SK-N-SH (cell line): Measurements from ENCODE around the gene EPHB2. TPM values are rescaled to one million over a fixed set of nuclear protein-coding genes. Genes with fewer than 3 reads are reported as not detected.

Source experiments
- CTCF ChIA-PET: fragments of 300-600, 350-600 bp; formaldehyde crosslinking; extraction: SDS; loops from one replicate; lab custom pipeline; 2021; lab: Yijun Ruan, JAX
- POLR2A ChIA-PET: fragments of 350-600 bp; sonication (Branson Sonifier 250); formaldehyde crosslinking; extraction: SDS; loops from one replicate; lab custom pipeline; 2020; ENCODE audit warnings: antibody characterized with exemption, inconsistent platforms; lab: Yijun Ruan, JAX
- DNase-seq: peaks from one replicate; pipeline ENCODE4 v3.0.0; 2012
- H2AFZ ChIP-seq: fragments of 200-600 bp; sonication (generic); 2 replicates; pipeline ENCODE4 v1.8.1; 2016; ENCODE audit warnings: antibody characterized with exemption, mild to moderate bottlenecking, low read depth
- H3F3A ChIP-seq: fragments of 200-600 bp; sonication (generic); replicated peaks from 2 replicates; pipeline ENCODE3; 2016; ENCODE audit warnings: antibody characterized with exemption, mild to moderate bottlenecking; ENCODE audit not compliant: insufficient read depth
- H3K27ac ChIP-seq, 2 experiments: fragments of 200-500 bp in 1 of 2; fragments of 200-600 bp in 1 of 2; sonication (Bioruptor generic) in 1 of 2; sonication (generic), shearing (Covaris generic) in 1 of 2; 2 replicates each; pipeline versions ENCODE4 v1.5.1 to v1.6.1; 2014 to 2016; ENCODE audit warnings: low read depth in 2 of 2, inconsistent platforms in 1 of 2, low read length in 1 of 2, mild to moderate bottlenecking in 1 of 2, mixed read lengths in 1 of 2
- H3K27me3 ChIP-seq: fragments of 200-600 bp; sonication (generic), shearing (Covaris generic); 2 replicates; pipeline ENCODE4 v1.6.1; 2016; ENCODE audit warnings: mixed run types; ENCODE audit not compliant: insufficient read depth
- H3K36me3 ChIP-seq, 2 experiments: fragments of 200-500 bp in 1 of 2; fragments of 200-600 bp in 1 of 2; sonication (Bioruptor generic) in 1 of 2; sonication (generic) in 1 of 2; replicated peaks in 1 of 2; 2 replicates each; pipeline versions ENCODE3 to v1.5.1; 2014 to 2016; ENCODE audit warnings: low read length in 1 of 2, mild to moderate bottlenecking in 1 of 2; ENCODE audit not compliant: insufficient read depth in 2 of 2, control insufficient read depth in 1 of 2
- H3K4me1 ChIP-seq, 2 experiments: fragments of 200-500 bp in 1 of 2; fragments of 200-600 bp in 1 of 2; sonication (Bioruptor generic) in 1 of 2; sonication (generic), shearing (Covaris generic) in 1 of 2; 2 replicates each; pipeline versions ENCODE4 v1.5.1 to v1.6.1; 2014 to 2016; ENCODE audit warnings: low read depth in 1 of 2, low read length in 1 of 2, mixed run types in 1 of 2; ENCODE audit not compliant: insufficient read depth in 2 of 2, control insufficient read depth in 1 of 2
- H3K4me2 ChIP-seq: fragments of 200-600 bp; sonication (generic), shearing (Covaris generic); 2 replicates; pipeline ENCODE4 v1.6.1; 2017; ENCODE audit warnings: mixed run types
- H3K4me3 ChIP-seq, 2 experiments: fragments of 200-500 bp in 1 of 2; fragments of 200-600 bp in 1 of 2; sonication (Bioruptor generic) in 1 of 2; sonication (generic), shearing (Covaris generic) in 1 of 2; 2 replicates each; pipeline versions ENCODE4 v1.5.1 to v1.8.1; 2014 to 2016; ENCODE audit warnings: low read depth in 2 of 2, inconsistent platforms in 1 of 2, low read length in 1 of 2, mild to moderate bottlenecking in 1 of 2, mixed read lengths in 1 of 2, moderate library complexity in 1 of 2
- H3K79me2 ChIP-seq: fragments of 200-600 bp; sonication (generic); 2 replicates; pipeline ENCODE4 v1.8.1; 2017; ENCODE audit warnings: mild to moderate bottlenecking; ENCODE audit not compliant: insufficient read depth
- H3K9ac ChIP-seq: fragments of 200-600 bp; sonication (generic); 2 replicates; pipeline ENCODE4 v1.6.1; 2017; ENCODE audit warnings: mixed run types
- H3K9me2 ChIP-seq: fragments of 200-600 bp; sonication (generic); 2 replicates; pipeline ENCODE4 v1.6.1; 2017; ENCODE audit warnings: mixed run types
- H3K9me3 ChIP-seq: fragments of 200-600 bp; sonication (generic); 2 replicates; pipeline ENCODE4 v1.6.1; 2017; ENCODE audit warnings: mixed run types, mild to moderate bottlenecking, moderate library complexity
- H4K20me1 ChIP-seq: fragments of 200-600 bp; sonication (generic); 2 replicates; pipeline ENCODE4 v1.6.1; 2017; ENCODE audit warnings: mild to moderate bottlenecking, mixed run types; ENCODE audit not compliant: insufficient read depth
- EZH2phosphoT487 ChIP-seq: fragments of 200-600 bp; sonication (generic); IDR thresholded peaks from 2 replicates; pipeline ENCODE4 v1.6.1; 2017; ENCODE audit warnings: low read depth, mixed run types, mild to moderate bottlenecking, antibody characterized with exemption, moderate library complexity, borderline replicate concordance
- FOXJ3 ChIP-seq: sonication (generic); formaldehyde crosslinking; IDR thresholded peaks from 2 replicates; pipeline ENCODE4 v1.5.1; 2020; ENCODE audit warnings: mild to moderate bottlenecking, missing genetic modification reagents
- FOXM1 ChIP-seq: IDR thresholded peaks from 2 replicates; pipeline ENCODE4 v1.4.0; 2012; ENCODE audit warnings: low read depth, mild to moderate bottlenecking
- GABPA ChIP-seq: IDR thresholded peaks from 2 replicates; pipeline ENCODE4 v1.4.0; 2012; ENCODE audit warnings: low read depth, mild to moderate bottlenecking
- GATA2 ChIP-seq: sonication (generic); formaldehyde crosslinking; IDR thresholded peaks from 2 replicates; pipeline ENCODE4 v1.5.0; 2020; ENCODE audit warnings: mild to moderate bottlenecking, missing genetic modification reagents
- JUND ChIP-seq: IDR thresholded peaks from 2 replicates; pipeline ENCODE4 v1.4.0; 2012
- MAX ChIP-seq: IDR thresholded peaks from 2 replicates; pipeline ENCODE4 v1.4.0; 2012; ENCODE audit warnings: low read depth
- MXI1 ChIP-seq: IDR thresholded peaks from 2 replicates; pipeline ENCODE4 v1.6.1; 2012; ENCODE audit warnings: mild to moderate bottlenecking, low read depth, low read length, improper control_type of control experiment
- NFIC ChIP-seq: IDR thresholded peaks from 2 replicates; pipeline ENCODE4 v1.4.0; 2012; ENCODE audit warnings: borderline replicate concordance
- PBX3 ChIP-seq: IDR thresholded peaks from 2 replicates; pipeline ENCODE4; 2012
- RCOR1 ChIP-seq: fragments of 150-350 bp; IDR thresholded peaks from 2 replicates; pipeline ENCODE4 v1.6.1; 2017; ENCODE audit warnings: antibody characterized with exemption, low read length
- RFX5 ChIP-seq: IDR thresholded peaks from 2 replicates; pipeline ENCODE4 v1.6.1; 2012; ENCODE audit warnings: mild to moderate bottlenecking, improper control_type of control experiment, low read length
- RXRA ChIP-seq: IDR thresholded peaks from 2 replicates; pipeline ENCODE4 v1.4.0; 2012; ENCODE audit warnings: low read depth, mild to moderate bottlenecking, borderline replicate concordance
- SMC3 ChIP-seq: IDR thresholded peaks from 2 replicates; pipeline ENCODE4 v1.6.1; 2012; ENCODE audit warnings: low read depth, low read length, improper control_type of control experiment
- TEAD4 ChIP-seq: IDR thresholded peaks from 2 replicates; pipeline ENCODE4 v1.4.0; 2012; ENCODE audit warnings: mild to moderate bottlenecking, borderline replicate concordance; ENCODE audit not compliant: insufficient read depth
- WGBS: methylation state at CpG from one replicate; pipeline ENCODE4 v1.1.6; 2017; ENCODE audit warnings: low lambda C conversion rate; 5-methylcytosine and 5-hydroxymethylcytosine counted together
- polyA plus RNA-seq, 3 experiments: library from polyadenylated mRNA; depleted of rRNA; stranded (reverse); fragments of >200 nt; gene quantifications; 2 replicates each; pipeline ENCODE4 v1.2.3, GENCODE V29; 2012
- TF ChIP-seq, protein P1 (sequence below): fragments of 150-350 bp; IDR thresholded peaks from 2 replicates; pipeline ENCODE4 v1.6.1; 2017; ENCODE audit warnings: antibody characterized with exemption, low read length, low read depth, borderline replicate concordance

EPHB2 gene
- polyA plus RNA-seq, 1 of the 3 experiments (the other 2 are of a cell fraction) = 25.2 TPM

DNA sequence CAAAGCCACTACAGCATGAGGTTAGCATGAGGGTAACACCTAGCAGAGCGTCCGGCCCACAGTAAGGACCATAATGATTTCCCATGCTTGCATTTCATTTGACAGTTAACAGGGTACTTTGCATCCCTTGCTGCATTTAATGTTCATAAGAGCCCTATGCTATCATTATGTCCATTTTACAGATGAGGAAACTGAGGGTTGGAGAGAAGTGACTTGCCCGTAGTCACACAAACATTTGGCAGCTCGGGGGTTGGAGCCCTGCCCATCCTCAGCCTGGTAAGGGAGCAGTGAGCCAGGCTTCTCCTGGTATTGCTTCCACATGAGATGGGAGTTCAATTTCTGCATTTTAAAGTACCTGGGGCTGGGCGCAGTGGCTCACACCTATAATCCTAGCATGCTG, 16.5 kb upstream of the EPHB2 start:
- H2AFZ ChIP-seq = no peak overlapping the region
- H3K4me3 ChIP-seq = no peak overlapping the region
- no peak overlapping the region for H3K9ac ChIP-seq
- H3K4me2 ChIP-seq = no peak overlapping the region
- DNase-seq = no peak
- H4K20me1 ChIP-seq = no peaks in the 10 kb centered on the region
- CTCF ChIA-PET = interaction anchor here (1.0 kb wide), 1 partner anchor 168 kb away, joined by 3 read pairs; no protein-coding TSS in a partner anchor
- peaks cover 12% of the 10 kb centered on the region for H3F3A ChIP-seq
- no peak overlapping the region for H3K27ac ChIP-seq
- peaks cover 0 to 6% of the 10 kb centered on the region in 2 experiments; a peak in 3 of 4 replicates for H3K4me1 ChIP-seq
- no peaks in the 10 kb centered on the region for H3K79me2 ChIP-seq
- H3K9me2 ChIP-seq = no peaks in the 10 kb centered on the region
- no peak for TF ChIP-seq RCOR1
- no peak for TF ChIP-seq RXRA
- no peak for TF ChIP-seq NFIC
- no peak for TF ChIP-seq FOXJ3 (CRISPR knock-in tag)
- TF ChIP-seq PBX3 = no peak
- no peak for TF ChIP-seq TEAD4
- no peaks in the 10 kb centered on the region for H3K36me3 ChIP-seq
- H3K27me3 ChIP-seq = no peaks in the 10 kb centered on the region
- WGBS = 87% methylated on average over 5 of the region's 5 CpGs
- POLR2A ChIA-PET = no interaction called here
- H3K9me3 ChIP-seq = no peaks in the 10 kb centered on the region

GRCh38 chr1:22696610-22697009, 14.0 kb upstream of the EPHB2 start:
- TF ChIP-seq, protein P1, sequence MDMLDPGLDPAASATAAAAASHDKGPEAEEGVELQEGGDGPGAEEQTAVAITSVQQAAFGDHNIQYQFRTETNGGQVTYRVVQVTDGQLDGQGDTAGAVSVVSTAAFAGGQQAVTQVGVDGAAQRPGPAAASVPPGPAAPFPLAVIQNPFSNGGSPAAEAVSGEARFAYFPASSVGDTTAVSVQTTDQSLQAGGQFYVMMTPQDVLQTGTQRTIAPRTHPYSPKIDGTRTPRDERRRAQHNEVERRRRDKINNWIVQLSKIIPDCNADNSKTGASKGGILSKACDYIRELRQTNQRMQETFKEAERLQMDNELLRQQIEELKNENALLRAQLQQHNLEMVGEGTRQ = no peak
- TF ChIP-seq FOXM1 (no peak), TEAD4 (no peak), EZH2phosphoT487 (no peak), GATA2 (CRISPR knock-in tag) (no peak), SMC3 (no peak), MXI1 (no peak), FOXJ3 (CRISPR knock-in tag) (no peak), PBX3 (no peak), JUND (no peak), RFX5 (no peak), MAX (no peak), GABPA (no peak)
- TF ChIP-seq, all 33 proteins: peak for 0
- Histone ChIP-seq H3F3A (peaks cover 3% of the 10 kb centered on the region), H3K4me3 (no peak overlapping the region), H3K4me1 (no peaks in the 10 kb centered on the region; a peak in 1 of 4 replicates), H3K79me2 (no peaks in the 10 kb centered on the region), H2AFZ (no peak overlapping the region), H3K27me3 (no peaks in the 10 kb centered on the region), H3K9me3 (no peaks in the 10 kb centered on the region), H3K27ac (no peak overlapping the region), H3K9me2 (no peaks in the 10 kb centered on the region), H3K36me3 (no peaks in the 10 kb centered on the region), H3K4me2 (no peak overlapping the region), H4K20me1 (no peaks in the 10 kb centered on the region), H3K9ac (no peak overlapping the region)
- DNase-seq = no peak
- 89% methylated on average over 3 of the region's 3 CpGs for WGBS
- ChIA-PET POLR2A (no interaction called here), CTCF (interaction anchor here (0.6 kb wide), 1 partner anchor 766 kb away, joined by 4 read pairs; no protein-coding TSS in a partner anchor)
